GM12801 (cell line): Measurements from ENCODE around the gene RING1.

Experiments
- TF ChIP-seq, protein P1 (sequence below): IDR thresholded peaks from one replicate; pipeline ENCODE4 v1.5.1; 2011; ENCODE audit warnings: control low read depth; ENCODE audit not compliant: insufficient read length; ENCODE audit errors: extremely low read depth

Gene RING1

DNA sequence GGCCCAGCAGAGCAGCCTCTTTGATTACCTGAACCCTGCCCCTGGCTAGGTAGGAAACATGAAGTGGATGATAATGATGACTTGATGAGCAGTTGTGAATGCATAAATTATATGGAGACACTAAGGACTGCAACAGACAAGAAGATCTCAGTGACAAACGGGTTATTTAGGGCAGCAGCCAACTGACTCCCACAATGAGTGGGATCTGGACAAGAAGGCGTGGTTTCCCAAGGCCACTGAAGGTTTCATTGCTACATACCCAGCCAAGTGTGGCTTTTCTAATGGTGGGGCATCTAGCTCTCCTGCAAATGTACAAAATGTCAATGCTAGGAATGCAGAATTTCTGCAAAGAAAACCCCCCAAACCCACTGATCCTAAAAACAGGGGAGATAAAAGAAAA is 29.4 kb downstream of the RING1 start:
- TF ChIP-seq, protein P1, sequence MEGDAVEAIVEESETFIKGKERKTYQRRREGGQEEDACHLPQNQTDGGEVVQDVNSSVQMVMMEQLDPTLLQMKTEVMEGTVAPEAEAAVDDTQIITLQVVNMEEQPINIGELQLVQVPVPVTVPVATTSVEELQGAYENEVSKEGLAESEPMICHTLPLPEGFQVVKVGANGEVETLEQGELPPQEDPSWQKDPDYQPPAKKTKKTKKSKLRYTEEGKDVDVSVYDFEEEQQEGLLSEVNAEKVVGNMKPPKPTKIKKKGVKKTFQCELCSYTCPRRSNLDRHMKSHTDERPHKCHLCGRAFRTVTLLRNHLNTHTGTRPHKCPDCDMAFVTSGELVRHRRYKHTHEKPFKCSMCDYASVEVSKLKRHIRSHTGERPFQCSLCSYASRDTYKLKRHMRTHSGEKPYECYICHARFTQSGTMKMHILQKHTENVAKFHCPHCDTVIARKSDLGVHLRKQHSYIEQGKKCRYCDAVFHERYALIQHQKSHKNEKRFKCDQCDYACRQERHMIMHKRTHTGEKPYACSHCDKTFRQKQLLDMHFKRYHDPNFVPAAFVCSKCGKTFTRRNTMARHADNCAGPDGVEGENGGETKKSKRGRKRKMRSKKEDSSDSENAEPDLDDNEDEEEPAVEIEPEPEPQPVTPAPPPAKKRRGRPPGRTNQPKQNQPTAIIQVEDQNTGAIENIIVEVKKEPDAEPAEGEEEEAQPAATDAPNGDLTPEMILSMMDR = no peak

DNA sequence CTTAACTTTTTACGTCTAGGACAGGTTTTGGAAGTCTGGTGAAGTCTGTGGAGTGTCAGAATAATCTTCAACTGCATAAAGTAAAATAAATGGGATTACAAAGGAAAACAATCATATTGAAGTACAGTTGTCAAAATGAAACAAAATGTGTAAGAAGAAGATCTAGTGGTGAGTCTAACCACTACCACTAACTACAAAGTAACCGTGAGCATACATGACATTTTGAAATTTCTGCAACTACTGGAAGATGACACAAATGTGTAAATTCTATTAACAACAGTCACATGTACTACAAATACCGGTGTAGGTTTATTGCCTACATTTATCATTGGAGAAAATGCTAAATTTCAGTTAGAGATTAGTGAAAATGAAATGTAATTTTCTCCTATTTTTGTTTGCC is 33.7 kb downstream of the RING1 start:
- TF ChIP-seq, protein P1 = no peak

DNA sequence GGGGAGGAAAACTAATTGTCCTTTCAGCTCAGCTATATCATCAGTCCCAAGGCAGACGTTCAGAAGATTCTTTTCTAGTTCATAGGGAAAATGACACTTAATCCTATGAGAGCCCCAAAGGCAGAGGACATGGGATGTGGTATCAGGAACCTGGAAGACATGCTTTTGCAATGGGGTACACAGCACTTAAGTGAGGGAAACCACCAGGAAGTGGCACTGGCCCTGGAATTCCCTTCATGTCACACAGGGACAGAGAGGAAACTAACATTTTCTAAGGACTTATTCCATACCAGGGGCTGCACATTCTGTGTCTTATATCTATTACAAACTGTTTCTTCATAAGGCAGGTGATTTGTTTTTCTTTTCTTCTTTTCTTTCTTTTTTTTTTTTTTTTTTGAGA is 35.2 kb downstream of the RING1 start:
- TF ChIP-seq, protein P1 = no peak

DNA sequence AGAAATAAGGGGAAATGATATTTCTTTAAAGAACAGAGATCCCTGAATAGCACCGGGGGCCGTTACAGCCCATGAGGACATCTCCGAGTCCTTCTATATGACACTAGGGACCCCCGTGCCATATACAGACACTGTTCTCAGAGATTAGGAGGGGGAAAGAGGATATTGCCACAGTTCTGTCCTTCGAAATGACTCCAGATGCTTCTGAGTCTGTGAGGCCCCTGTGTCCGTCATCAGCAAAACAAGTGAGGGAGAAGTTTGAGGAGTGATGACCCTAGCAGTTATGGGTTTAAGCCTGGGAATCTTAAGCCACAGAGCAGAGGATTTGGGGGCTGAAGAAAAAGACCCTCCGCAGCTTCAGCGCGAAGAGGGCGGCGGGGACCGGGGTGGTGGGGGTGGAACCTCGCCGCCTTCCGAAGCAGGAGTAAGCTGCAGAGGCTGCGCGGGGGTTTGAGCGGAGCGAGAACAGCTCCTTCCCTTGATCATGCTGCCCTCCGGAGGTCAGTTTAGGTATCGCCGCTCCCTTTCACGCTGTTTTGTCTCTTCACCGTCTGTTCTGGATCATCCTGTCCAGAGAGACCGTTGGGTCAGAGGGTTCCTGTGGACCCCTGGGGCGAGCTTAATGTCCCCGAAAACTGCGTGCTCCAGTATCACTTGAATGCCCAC is 39.8 kb downstream of the RING1 start:
- TF ChIP-seq, protein P1 = no peak

DNA sequence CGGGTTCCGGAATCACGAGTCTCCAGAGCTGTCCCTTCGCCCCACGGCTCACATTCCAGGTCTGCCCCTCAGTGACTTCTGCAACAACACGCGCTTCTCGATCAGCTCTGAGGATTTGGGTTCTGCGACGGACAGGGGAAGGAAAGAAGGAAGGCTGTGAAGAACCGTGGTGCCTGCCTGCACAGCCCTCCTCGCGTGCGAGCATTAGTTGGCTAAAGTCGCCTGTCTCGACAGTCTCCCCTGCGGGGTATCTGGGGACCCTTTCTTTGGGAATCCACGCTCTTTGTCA is 40.3 kb downstream of the RING1 start:
- TF ChIP-seq, protein P1 = no peak

DNA sequence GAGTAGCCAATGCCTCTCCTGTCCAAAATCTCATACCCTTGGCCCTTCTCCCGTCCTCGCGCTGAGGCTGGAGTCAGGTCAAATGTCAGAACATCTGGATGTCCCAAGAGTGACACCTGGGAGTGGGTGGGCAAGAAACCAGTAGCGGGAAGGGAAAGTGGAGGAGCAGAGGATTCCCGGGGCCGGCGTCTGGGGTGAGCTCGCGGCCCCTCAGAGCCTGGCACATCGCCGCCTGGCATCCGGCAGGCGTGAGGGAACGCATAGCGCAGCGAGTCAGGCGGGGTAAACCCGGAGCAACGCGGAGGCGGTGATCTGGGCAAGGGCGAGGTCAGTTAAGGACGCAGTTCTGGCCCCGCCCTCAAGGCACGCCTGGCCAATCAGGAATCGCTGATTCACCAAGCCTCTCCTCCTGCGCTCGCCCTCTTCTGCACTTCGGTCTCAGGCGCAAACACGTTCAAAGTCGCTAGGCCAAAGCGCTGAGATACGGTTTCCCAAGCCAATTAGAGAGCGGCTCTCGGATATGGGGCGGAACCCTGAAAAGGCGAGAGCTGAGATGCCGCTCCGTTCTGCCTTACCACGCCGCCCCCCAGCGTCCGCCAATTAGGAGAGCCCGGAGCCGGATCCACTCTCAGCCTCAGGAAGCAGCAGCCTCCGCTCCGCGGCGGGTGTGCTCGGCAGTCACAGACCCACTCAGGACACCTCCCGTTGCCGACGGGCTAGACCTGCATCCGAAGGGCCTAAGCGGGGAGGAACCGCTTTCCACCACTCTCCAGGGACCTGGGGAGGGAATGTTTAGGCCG is 40.8 kb downstream of the RING1 start:
- TF ChIP-seq, protein P1 = no peak

DNA sequence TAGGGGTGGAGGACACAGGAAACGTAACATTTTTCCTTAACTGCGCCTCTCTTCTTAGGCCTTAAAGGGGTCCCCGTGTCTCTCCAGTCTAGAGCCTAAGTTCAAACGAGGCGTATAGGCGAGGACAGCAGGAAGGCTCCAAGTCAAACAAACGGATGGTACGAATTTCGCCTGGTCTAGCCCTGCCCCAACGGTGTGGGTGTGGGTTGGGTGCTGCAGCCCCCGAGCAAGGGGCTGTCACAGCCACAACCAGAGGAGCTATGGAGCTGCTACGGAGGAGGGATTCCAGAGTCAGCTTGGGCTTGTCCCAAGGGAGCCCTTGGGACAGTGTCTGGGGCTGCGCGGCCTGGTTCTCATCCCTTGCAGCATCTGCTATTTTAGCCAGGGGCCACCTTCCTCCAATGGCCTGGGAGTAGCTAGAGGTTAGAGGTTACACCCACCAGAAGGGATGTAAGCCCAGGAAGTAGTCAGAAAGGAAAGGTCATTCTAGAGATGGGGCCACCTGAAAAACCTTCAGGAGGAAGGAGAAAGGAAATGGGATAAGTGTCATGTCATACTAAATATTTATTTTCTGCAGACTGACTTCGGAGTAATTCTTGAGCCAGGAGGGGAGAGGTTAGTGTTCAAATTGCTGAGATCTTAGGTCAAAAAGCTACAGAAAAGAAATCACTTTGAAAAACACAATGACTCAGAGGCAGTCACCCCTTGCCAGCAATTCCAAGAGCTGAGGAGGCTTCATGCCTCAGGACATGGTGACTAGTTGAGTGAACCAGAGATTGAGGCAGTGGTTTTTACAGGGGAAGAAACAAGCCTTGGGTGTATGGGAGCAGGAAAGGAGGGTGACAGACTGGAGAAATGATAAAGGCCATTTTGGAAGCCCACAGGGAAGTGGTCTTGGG is 41.7 kb downstream of the RING1 start:
- TF ChIP-seq, protein P1 = no peak
